GM19193 (cell line): Measurements from ENCODE around the gene DPP6.

Experiments
- POLR2A ChIP-seq: IDR thresholded peaks from 4 replicates; pipeline ENCODE4 v1.6.1; 2011; ENCODE audit not compliant: insufficient read depth, insufficient read length; ENCODE audit errors: extremely low read depth

Gene DPP6

GRCh38 chr7:154903083-154903731 lies 851.0 kb downstream of the DPP6 start:
- TF ChIP-seq POLR2A = no peak

GRCh38 chr7:154905146-154905545 lies 852.9 kb downstream of the DPP6 start:
- no peak for TF ChIP-seq POLR2A

GRCh38 chr7:154905615-154906014 lies 853.4 kb downstream of the DPP6 start:
- no peak for TF ChIP-seq POLR2A

- TF ChIP-seq POLR2A = no peak
Observed at GRCh38 chr7:154906201-154906600, 854.0 kb downstream of the DPP6 start.

GRCh38 chr7:154906736-154907355 lies 854.6 kb downstream of the DPP6 start:
- no peak for TF ChIP-seq POLR2A

- TF ChIP-seq POLR2A = no peak
Observed at GRCh38 chr7:154907651-154908620, 855.7 kb downstream of the DPP6 start.

GRCh38 chr7:154909241-154910105 lies 857.3 kb downstream of the DPP6 start:
- no peak for TF ChIP-seq POLR2A

GRCh38 chr7:154910125-154910524 lies 857.9 kb downstream of the DPP6 start:
- no peak for TF ChIP-seq POLR2A

GRCh38 chr7:154910977-154911376 lies 858.8 kb downstream of the DPP6 start:
- TF ChIP-seq POLR2A = no peak

GRCh38 chr7:154911411-154911810 lies 859.2 kb downstream of the DPP6 start:
- TF ChIP-seq POLR2A = no peak

- TF ChIP-seq POLR2A = no peak
Observed at GRCh38 chr7:154911862-154912455, 859.8 kb downstream of the DPP6 start.

- no peak for TF ChIP-seq POLR2A
Observed at GRCh38 chr7:154912871-154913637, 860.9 kb downstream of the DPP6 start.

- no peak for TF ChIP-seq POLR2A
Observed at GRCh38 chr7:154913638-154914307, 861.6 kb downstream of the DPP6 start.
